Suppressor macrophage (primary cell): ENCODE data around the gene GABPA.
"Not testable (repeated sequence)": the region's sequence is repeated elsewhere in the genome, so short reads cannot be mapped to it uniquely, and the experiment has no call there.

ENCODE experiments used
- DNase-seq, 4 experiments: peaks; one replicate each; pipeline ENCODE4 v3.0.0-alpha.2; 2020 to 2022

Gene GABPA

GRCh38 chr21:25742900-25743299, 8.1 kb downstream of the GABPA start:
- DNase-seq: peak in 3 of 4 experiments; percentile 11 to 45 (median 27)

DNA sequence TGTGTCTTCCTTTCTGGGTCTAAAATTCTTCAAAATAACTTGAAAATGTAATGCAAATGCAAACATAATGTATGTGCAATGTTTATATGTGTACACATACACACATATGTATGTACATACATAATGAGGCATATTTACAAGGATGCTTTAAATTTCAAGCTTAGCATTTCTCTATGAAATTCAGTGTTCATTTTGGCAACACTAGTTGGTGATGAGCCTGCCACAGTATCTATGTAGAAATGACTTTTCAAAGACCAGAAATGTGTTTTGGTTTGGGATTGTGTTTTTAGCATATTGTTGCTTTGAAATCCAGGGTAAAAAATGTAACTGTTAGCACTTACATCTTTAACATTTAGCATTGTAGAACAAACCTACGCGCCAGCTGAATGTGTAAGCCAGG, 10.1 kb downstream of the GABPA start:
- DNase-seq: no peak

- DNase-seq: no peak
Measured at GRCh38 chr21:25750085-25750484, 15.3 kb downstream of the GABPA start.

DNA sequence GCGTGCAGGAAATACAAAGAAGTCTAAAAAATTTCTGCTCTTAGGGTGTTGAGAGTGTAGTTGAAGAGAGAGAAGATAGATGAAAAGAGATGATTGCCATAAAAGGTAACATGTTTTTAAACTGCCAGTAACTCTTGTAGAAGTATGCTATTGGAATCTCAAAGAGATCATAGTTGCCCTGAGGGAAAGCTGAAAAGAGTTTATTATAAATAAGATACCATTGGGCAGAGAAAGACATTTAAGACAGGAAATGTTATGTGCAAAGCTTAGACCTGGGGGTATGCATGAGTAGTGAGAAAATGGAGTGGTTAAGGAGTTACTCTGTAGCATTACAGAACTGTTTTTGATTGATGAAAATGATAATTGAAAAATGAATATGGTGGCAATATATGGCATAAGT, 17.6 kb downstream of the GABPA start:
- DNase-seq: no peak

DNA sequence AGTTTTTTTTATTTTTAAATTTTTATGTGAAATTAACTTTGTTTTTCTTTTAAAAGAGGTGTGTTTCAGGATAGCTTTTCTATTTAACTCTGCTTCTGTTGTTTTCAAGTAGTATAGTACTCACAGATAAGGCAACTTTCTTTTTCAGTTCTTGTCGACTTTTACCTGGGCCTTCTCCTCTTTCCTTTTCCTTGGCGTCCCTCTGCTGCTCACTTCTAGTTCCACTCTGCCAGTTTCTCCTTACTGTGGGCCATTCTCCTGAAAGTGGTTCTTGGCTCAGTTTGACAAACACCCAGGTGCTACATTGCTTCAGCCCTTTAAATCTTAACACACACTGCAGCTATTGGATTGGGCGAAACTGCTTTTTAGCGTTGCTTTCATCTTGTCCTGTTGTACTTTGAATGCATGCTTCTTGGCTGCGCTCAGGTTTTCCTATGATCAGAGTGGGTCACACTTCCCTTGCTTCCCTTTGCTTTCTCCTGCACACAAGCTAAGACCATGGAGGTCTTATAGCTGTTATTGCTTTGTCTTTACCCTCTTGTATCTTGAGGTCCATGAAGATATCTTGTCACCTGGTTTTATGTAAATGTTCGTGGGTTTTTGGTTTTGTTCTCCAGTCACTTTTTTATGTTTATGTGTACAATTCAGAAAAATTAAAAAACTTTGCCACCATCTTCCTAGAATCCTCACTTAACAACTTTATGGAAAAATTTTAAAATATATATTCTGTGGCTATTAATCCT, 21.6 kb downstream of the GABPA start:
- DNase-seq: no peak

DNA sequence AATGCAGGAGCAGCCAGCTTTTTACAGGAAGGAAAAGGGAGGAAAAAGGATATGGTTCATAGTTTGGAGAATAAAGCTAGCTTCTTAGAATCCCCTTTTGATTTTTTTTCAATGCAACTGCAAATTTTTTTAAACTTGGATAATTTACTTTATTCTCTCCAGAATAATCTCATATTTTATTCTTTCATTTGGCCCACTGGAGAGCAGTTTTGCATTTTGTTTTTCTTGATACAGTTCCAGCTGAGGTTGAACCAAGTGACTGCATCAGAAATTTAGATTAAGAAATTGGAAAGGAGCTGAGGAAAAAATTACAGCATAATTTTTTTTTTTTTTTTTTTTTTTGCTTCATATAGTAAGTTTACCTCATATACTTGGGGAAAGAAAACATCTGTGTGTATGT, 22.8 kb downstream of the GABPA start:
- DNase-seq: no peak

DNA sequence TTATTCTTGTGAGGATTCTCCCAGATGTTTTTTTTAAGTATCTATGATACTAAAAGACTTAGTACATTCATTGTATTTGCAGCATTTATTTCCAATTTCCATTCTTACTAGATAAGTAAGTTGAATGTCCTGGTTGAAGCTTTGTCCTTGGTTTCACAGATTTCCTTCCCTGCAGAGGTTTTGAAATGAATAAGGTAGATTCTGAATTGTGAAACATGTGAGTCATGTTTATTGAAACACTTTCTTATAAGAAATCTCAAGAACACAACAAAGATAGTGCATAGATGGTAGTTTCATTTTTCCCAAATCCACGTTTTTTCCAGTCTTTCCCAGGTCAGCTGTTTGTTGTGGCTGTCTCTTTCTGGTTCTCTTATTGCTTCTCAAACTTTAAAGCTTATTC, 24.8 kb downstream of the GABPA start:
- no peak for DNase-seq

DNA sequence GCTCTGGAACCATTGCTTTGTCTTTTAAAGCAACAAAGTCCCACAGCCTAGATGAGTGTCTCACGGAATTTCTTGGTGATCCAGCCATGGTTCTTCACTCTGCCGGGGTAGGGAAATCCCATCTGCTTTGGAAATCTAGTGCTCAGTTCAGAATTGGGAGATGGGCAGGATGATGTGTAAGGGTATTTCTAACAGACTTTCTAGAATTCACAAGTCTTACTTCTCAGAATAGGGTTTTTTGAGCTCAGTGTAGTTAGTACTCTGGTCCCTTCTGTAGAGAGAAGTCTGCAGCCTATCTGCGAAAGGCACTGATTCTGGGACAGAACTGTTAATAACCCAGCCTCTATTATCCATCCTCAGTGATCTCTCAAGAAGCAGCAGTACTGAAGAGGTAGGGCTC, 25.3 kb downstream of the GABPA start:
- no peak for DNase-seq

DNA sequence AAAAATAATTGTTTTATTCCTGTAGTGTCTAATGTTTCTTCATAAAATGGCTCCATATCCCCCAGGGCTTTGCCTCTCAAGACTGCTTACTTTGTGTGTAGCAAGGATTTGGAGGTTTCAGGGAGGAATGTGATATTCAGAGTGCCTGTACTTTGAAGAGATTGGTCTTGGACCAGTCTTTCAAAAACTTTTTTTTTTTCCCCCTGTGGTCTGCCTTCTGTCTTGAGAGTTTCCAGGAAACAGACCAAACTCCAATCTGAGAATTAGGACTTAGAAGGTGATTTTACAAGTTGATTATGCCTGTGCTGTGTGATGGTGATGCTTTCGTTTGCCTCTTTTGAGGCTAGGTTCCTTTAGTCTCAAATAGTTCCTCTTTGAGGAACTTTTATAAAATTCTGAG, 25.9 kb downstream of the GABPA start:
- DNase-seq: no peak

DNA sequence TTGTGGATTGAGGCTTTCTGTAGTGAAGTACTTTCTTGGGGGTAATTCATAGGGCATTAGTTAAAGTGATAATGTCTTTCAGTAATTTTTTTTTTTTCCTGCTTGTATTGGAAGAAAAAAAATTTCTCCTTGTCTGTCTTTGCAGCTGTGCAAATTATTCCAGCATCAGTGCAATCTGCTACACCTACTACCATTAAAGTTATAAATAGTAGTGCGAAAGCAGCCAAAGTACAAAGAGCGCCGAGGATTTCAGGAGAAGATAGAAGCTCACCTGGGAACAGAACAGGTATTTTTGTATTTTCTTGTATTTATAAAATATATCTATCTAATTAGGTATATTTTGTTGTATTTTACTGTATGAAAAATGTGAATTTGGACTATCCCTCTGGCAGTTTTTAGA, 29.3 kb downstream of the GABPA start:
- DNase-seq: no peak

DNA sequence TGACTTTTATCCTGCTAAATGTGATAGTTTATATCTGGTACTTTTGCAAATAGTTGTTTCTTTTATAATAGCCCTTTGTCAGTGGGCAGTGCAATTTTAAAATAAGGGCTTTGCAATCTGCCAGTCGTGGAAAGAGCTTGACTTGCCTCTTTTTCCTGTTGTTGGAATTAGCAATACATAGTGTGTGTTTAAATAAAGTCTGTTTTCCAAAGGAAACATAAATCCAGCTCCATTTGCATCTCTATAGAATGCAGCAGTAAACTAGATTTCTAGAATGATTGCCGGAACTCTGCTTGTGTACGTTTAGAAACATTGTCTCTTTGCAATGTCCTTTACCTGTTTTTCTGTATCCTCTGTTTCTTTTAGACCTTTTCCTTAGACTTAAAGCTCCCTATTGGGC, 33.1 kb downstream of the GABPA start:
- no peak for DNase-seq

DNA sequence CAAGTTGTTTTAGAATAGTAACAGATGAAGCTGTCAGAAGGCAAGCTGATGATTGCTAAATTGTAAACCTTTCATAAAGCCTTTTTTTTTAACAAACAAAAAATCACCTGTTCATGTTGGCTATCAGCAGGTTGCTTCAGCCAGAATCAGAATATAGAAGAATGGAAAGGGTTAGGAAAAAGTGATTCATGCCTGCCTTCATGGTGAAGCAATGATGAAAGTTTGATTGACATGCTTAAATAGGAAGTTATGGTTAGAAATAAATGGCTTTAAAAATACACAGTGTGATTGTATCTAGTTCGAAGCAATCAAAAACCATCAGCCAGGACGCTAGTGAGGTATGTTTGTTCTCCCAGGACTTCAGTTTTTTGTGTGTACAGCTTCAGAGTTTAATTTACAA, 37.9 kb downstream of the GABPA start:
- DNase-seq: peak; percentile 13 to 66 (median 39)

- DNase-seq: no peak
Measured at GRCh38 chr21:25776440-25776839, 41.7 kb downstream of the GABPA start.

- DNase-seq: not testable (repeated sequence)
Measured at GRCh38 chr21:25778126-25778875, 43.5 kb downstream of the GABPA start.

- DNase-seq: no peak
Measured at GRCh38 chr21:25788677-25789076, 53.9 kb downstream of the GABPA start.

DNA sequence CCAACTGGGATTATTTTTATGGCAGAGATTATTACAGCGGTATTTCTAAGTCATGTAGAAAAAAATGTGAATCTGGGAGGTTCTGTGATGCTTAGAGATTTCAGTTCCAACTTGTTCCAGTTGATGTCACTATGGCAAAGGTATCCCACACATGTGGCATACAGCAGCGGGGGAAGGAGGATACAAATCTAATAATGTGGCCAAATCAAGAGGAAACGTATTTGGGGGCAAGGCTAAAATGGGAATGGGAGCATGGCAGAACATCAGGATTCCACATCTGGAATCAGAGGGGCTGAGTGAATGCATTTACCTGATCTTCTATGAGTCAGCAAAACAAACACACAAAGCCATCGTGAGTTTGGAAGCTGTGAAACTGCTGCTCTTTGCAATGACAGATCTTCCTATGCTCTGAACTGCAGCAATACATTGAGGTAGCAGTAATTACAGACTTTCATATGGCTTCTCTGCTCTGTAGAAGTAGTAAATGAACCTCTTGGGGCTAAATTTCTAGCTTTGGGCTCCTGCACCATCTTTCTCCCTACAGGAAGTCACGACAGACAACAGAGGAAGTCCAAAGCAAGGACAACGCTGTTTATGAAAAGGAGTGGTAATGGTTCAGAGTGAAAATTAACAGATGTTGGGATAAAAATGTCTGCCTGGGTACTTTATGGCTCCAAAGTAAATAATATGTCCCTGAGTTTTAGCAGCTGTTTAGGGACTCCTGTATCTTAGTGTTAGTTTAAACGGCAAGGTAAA, 55.5 kb downstream of the GABPA start:
- peak in 3 of 4 experiments; percentile 8 to 33 (median 31) for DNase-seq

- DNase-seq: no peak
Measured at GRCh38 chr21:25790878-25791204, 56.1 kb downstream of the GABPA start.

DNA sequence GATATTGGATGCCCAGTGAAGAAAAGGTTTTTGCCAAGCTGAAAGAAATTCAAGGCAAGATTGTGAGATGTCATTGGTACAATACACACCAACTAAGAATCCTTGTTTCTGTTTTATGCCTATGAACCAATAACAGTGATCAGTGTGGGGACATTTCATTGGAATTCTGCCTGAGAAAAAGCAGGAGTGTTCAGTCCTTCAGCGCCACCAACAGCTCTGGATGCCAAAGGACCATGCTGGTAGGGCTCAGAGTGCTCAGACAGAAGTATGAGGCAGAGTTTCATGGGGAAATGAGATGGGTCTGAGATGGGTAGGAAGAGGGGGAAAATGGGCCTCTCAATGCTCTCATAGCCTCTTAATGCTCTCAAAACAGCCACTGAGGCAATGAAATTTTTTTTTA, 56.5 kb downstream of the GABPA start:
- no peak for DNase-seq

GRCh38 chr21:25801217-25802014, 66.6 kb downstream of the GABPA start:
- peak; percentile 93 to 95 (median 94) for DNase-seq

DNA sequence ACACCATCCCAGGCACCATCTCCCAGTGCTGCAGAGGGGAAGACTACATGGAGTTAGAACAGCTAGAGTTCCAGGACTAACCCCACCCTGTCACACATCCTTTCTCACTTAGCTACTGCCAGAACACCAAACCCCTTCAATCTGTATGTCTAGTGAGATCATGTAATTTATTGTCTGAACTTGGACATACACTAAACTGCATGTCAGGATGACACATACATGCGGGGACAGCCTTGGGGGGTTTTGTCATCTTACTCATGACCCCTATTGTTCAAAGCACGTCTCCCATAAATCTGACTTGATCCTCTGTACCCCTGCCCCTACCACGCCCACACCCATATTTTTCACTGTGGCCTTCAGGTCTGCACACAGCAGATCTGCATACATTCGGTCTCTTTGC, 71.3 kb downstream of the GABPA start:
- DNase-seq: no peak

DNA sequence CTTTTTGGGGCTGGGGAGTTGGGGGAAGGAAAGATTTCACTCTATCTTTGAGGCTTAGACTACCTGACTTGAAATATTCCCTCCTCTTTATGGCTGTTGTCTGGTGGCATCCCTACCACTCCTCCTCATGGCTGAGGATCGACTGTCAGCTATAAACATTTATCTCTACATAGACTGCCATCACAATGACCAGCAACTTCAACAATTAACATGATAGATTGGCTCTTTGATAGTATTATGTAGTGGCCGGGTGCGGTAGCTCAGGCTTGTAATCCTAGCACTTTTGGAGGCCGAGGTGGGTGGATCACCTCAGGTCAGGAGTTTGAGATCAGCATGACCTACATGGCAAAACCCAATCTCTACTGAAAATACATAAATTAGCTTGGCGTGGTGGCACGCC, 72.4 kb downstream of the GABPA start:
- no peak for DNase-seq

GRCh38 chr21:25809013-25809412, 74.2 kb downstream of the GABPA start:
- no peak for DNase-seq

DNA sequence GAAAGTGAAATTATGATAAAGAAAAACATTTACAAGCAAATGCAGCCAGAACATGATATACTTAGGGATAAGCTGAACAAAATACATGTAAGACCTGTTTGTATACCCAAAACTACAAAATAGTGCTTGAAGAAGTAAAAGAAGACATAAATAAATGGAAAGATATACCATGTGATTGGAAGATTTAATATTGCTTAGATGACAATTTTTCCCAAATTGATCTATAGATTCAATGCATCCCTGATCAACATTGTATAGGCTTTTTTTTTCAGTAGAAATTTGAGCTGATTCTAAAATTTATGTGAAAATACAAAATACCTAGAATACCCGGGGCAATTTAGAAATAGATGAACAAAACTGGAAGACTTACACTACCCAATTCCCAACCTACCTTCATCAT, 76.4 kb downstream of the GABPA start:
- no peak for DNase-seq
